HG03575 (cell line): ENCODE measurements around the gene HBG2.
"Not testable (repeated sequence)": the region's sequence is repeated elsewhere in the genome, so short reads cannot be mapped to it uniquely, and the experiment has no call there.

Experiments used
- ATAC-seq: cut with Tn5 transposase; IDR thresholded peaks from one replicate; pipeline ENCODE4 v1.9.1; 2021; ENCODE audit not compliant: unreplicated experiment, insufficient number of reproducible peaks, low FRiP score; ENCODE audit errors: extremely low read depth

HBG2 gene

GRCh38 chr11:5254646-5255413 lies at the start of gene HBG2:
TSS of gene HBG2 (minus strand) at chr11:5254781. CDS start at chr11:5254728, 53 bp downstream.
- not testable (repeated sequence) for ATAC-seq

GRCh38 chr11:5304046-5304445 lies 49.5 kb upstream of the HBG2 start:
- ATAC-seq, result no peak

GRCh38 chr11:5303626-5304025 lies 49.0 kb upstream of the HBG2 start:
- no peak for ATAC-seq

GRCh38 chr11:5301846-5302245 lies 47.3 kb upstream of the HBG2 start, which contains the start of gene OR51B4:
TSS of gene OR51B4 (minus strand) at chr11:5301946. CDS start at chr11:5301946, 0 bp downstream.
- ATAC-seq, result no peak

- no peak for ATAC-seq
These were observed 45.7 kb upstream of the HBG2 start for GRCh38 chr11:5300251-5300650.

GRCh38 chr11:5298451-5298850 lies 43.9 kb upstream of the HBG2 start:
- no peak for ATAC-seq

- no peak for ATAC-seq
These were observed 43.2 kb upstream of the HBG2 start for GRCh38 chr11:5297721-5298323.

GRCh38 chr11:5294342-5294995 lies 39.9 kb upstream of the HBG2 start:
- ATAC-seq, result not testable (repeated sequence)

- ATAC-seq, result no peak
These were observed 38.4 kb upstream of the HBG2 start for GRCh38 chr11:5293028-5293427.

GRCh38 chr11:5291207-5291838 lies 36.7 kb upstream of the HBG2 start:
- ATAC-seq, result no peak

GRCh38 chr11:5290106-5290505 lies 35.5 kb upstream of the HBG2 start:
- no peak for ATAC-seq

- ATAC-seq, result no peak
These were observed 35.1 kb upstream of the HBG2 start for GRCh38 chr11:5289696-5290095.

- no peak for ATAC-seq
These were observed 34.4 kb upstream of the HBG2 start for GRCh38 chr11:5288906-5289550.

GRCh38 chr11:5288108-5288905 lies 33.7 kb upstream of the HBG2 start:
- ATAC-seq, result no peak

GRCh38 chr11:5286901-5287300 lies 32.3 kb upstream of the HBG2 start:
- no peak for ATAC-seq

- ATAC-seq, result no peak
These were observed 31.8 kb upstream of the HBG2 start for GRCh38 chr11:5286351-5286750.

- ATAC-seq, result no peak
These were observed 31.2 kb upstream of the HBG2 start for GRCh38 chr11:5285703-5286340.

GRCh38 chr11:5284637-5285036 lies 30.1 kb upstream of the HBG2 start:
- no peak for ATAC-seq
